Memory B cell (primary cell): ENCODE data around the gene CST4.
"Not testable (repeated sequence)": the region's sequence is repeated elsewhere in the genome, so short reads cannot be mapped to it uniquely, and the experiment has no call there.

Source experiments
- ATAC-seq: fragments of 150-1000 bp; cut with Tn5 transposase; 2 replicates; pipeline ENCODE4 v1.10.0; 2021; ENCODE audit warnings: low read depth, mild to moderate bottlenecking, moderate library complexity
- DNase-seq, 2 donors: peaks; one replicate each; pipeline ENCODE4 v3.0.0; 2022; ENCODE audit warnings: low spot score in 2 of 2
- H3K27ac Mint-ChIP-seq: one replicate; pipeline ENCODE4 v1.8.0; 2022; ENCODE audit warnings: mild to moderate bottlenecking, moderate library complexity, mixed read lengths
- H3K27me3 Mint-ChIP-seq: one replicate; pipeline ENCODE4 v1.8.0; 2022; ENCODE audit warnings: mixed read lengths
- H3K36me3 Mint-ChIP-seq: one replicate; pipeline ENCODE4 v1.8.0; 2022; ENCODE audit warnings: mild to moderate bottlenecking, mixed read lengths
- H3K4me1 Mint-ChIP-seq: one replicate; pipeline ENCODE4 v1.8.0; 2022; ENCODE audit warnings: mixed read lengths
- H3K4me3 Mint-ChIP-seq: one replicate; pipeline ENCODE4 v1.8.0; 2022; ENCODE audit warnings: mild to moderate bottlenecking, moderate library complexity, mixed read lengths
- H3K9me3 Mint-ChIP-seq: one replicate; pipeline ENCODE4 v1.8.0; 2022; ENCODE audit warnings: mixed read lengths

The CST4 gene

DNA sequence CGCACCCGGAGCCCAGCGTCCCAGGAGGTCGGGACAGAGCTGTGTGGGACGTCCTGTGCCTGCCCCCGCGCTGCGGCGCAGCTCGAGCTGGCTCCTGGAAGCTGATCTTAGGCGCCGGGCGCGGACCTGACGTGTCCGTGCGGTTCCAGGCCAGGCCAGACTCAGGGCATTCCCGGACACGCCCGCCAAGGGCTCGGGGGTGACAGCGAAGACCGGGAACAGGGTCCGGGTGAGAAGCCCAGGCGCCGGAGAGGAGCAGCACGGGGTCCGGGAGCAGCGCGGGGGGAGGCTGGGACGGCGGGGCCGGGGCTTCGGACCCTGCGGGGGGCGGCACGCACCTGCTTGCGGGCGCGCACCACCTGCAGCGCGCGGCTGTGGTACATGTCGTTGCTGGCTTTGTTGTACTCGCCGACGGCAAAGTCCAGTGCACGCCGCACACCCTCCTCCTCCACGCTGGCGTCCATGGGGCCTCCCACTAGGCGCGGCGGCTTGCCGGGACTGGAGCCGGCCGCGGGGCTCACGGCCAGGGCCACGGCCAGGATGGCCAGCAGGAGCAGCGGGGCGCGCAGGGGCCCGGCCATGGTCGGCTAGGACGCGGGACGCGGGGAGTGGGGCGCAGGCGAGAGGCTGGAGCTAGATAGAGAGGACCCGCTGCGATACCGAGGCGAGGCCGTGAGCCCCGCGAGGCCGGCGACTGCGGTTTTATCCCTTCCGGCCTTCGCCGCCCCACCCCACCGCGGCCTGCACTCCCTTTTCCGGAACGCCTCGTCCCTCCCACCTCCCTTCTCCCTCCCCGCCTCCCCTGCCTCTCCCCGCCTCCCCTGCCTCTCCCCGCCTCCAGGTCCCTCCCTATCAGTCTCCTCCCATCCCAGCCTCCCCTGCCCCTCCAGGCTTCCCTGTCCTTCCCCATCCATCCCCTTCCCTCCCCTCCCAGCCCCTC lies 51.3 kb downstream of the CST4 start, which contains the start of gene CST3:
Gene CST3, minus strand, starts transcription at position 674 of the 940 bp plus-strand sequence. Its CDS starts 93 bp downstream, at position 581.
- H3K36me3 Mint-ChIP-seq = no peaks in the 10 kb centered on the region
- H3K27ac Mint-ChIP-seq = no peak within 1 kb of the TSS
- DNase-seq = no peak
- H3K4me1 Mint-ChIP-seq = peaks cover 2% of the 10 kb centered on the region
- H3K9me3 Mint-ChIP-seq = no peaks in the 10 kb centered on the region
- ATAC-seq = no peak
- H3K27me3 Mint-ChIP-seq = peaks cover 16% of the 10 kb centered on the region
- no peak within 1 kb of the TSS for H3K4me3 Mint-ChIP-seq

DNA sequence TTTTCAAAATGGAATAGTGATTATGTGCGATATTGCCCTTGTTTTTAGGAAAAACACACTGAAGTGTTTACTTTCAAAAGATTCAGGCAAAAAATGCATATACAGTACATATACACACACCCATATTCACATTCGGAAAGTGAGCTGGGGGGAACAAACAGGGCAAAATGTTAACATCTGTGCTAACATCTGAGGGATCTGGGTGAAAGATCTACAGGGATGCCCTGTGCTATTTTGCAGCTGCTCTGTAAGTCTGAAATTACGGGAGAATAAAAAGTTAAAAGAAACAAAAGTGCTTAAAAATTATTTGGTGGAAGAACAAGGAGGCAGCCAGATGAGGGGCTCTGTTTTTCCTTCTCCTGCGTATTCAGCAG lies 51.9 kb downstream of the CST4 start:
- Mint-ChIP-seq H3K36me3 (no peaks in the 10 kb centered on the region), H3K27me3 (peaks cover 16% of the 10 kb centered on the region), H3K27ac (no peak overlapping the region), H3K9me3 (no peaks in the 10 kb centered on the region), H3K4me3 (no peak overlapping the region), H3K4me1 (peaks cover 2% of the 10 kb centered on the region)
- DNase-seq (no peak), ATAC-seq (no peak)

DNA sequence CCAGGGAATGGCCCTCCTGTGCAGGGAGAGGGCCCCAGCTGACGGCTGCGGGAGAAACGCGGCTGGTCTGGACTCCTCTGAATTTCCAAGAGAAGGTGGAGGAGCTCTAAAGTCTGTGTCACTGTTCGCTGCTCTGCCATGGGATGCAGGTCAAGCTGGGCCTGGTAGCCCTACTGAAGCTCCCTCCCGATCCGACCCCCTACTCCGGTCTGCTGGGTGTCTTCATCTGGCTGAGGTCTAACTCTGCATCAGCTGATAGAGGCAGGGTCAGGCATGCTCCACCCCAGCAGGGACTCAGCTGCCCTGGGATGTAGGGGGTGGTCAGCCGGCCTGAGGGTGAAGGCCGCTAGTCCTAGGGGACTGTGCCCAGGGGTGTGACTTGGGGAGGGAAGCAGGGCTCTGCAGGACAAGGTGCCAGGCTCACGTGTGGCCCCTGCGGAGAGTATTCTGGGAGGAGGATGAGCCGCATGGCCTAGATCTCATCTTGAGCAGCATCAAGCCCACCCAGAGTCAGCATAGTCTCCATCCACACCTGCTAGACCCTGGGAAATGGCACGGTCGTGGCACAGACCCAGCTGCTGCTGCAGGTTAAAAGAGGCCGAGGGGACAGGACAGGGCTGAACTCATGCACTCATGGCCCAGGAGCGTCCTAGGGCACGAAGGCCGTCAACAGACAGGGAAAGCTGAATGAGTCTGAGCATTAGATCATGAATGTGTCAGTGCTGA lies 52.5 kb downstream of the CST4 start:
- H3K27ac Mint-ChIP-seq = no peak overlapping the region

DNA sequence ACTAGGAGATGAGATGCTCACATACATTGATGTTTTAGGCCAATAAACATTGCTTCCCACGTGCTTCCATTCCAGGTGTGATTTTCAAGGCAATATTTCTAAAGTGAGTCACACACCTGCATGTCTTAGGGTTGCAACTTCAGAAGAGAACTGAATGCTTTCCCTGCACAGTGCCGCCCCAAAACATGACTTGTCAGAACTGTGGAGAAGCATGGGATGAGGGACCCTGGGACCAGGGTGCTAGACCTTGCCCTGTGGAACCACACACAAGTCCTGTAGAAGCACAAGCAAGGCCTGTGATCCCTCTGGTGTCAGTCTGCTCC lies 53.1 kb downstream of the CST4 start:
- not testable (repeated sequence) for DNase-seq, H3K27ac Mint-ChIP-seq, H3K4me3 Mint-ChIP-seq, H3K36me3 Mint-ChIP-seq, H3K9me3 Mint-ChIP-seq, ATAC-seq, H3K4me1 Mint-ChIP-seq
- H3K27me3 Mint-ChIP-seq = peaks cover 16% of the 10 kb centered on the region

More for the DNA sequence above, 52.5 kb downstream of the CST4 start:
- peaks cover 2% of the 10 kb centered on the region for H3K4me1 Mint-ChIP-seq
- H3K9me3 Mint-ChIP-seq = no peaks in the 10 kb centered on the region
- H3K36me3 Mint-ChIP-seq = no peaks in the 10 kb centered on the region
- ATAC-seq (no peak), DNase-seq (no peak)
- H3K27me3 Mint-ChIP-seq = peaks cover 16% of the 10 kb centered on the region
- no peak overlapping the region for H3K4me3 Mint-ChIP-seq
